Liver (tissue), 9 donors: ENCODE data around the gene THBS3. TPM values are rescaled to one million over a fixed set of nuclear protein-coding genes. Genes with fewer than 3 reads are reported as not detected.

ENCODE experiments used
- DNase-seq: peaks from one replicate; pipeline ENCODE4 v3.0.0-alpha.2; 2017; ENCODE audit warnings: low spot score
- H3K27ac ChIP-seq, 2 donors: one replicate each; pipeline ENCODE4 v1.7.0; 2013; ENCODE audit warnings: inconsistent platforms in 2 of 2, low read length in 2 of 2, control low read depth in 1 of 2, low read depth in 1 of 2, mild to moderate bottlenecking in 1 of 2
- H3K27me3 ChIP-seq, 4 donors: one replicate each; pipeline versions ENCODE4 v1.6.1 to v1.7.0; 2013; ENCODE audit warnings: low read length in 3 of 4, inconsistent platforms in 1 of 4, mild to moderate bottlenecking in 1 of 4, moderate library complexity in 1 of 4; ENCODE audit not compliant: control insufficient read depth in 4 of 4, insufficient read depth in 4 of 4
- H3K36me3 ChIP-seq, 4 donors: one replicate each; pipeline versions ENCODE4 v1.6.1 to v1.7.0; 2013; ENCODE audit warnings: low read length in 3 of 4, mild to moderate bottlenecking in 3 of 4, low read depth in 1 of 4, moderate library complexity in 1 of 4; ENCODE audit not compliant: control insufficient read depth in 4 of 4, insufficient read depth in 3 of 4
- H3K4me1 ChIP-seq, 4 donors: one replicate each; pipeline versions ENCODE4 v1.6.1 to v1.7.0; 2013; ENCODE audit warnings: low read length in 3 of 4, mild to moderate bottlenecking in 3 of 4, moderate library complexity in 1 of 4; ENCODE audit not compliant: control insufficient read depth in 4 of 4, insufficient read depth in 4 of 4
- H3K4me3 ChIP-seq, 3 donors: one replicate each; pipeline versions ENCODE4 v1.6.1 to v1.7.0; 2013; ENCODE audit warnings: low read length in 3 of 3, control low read depth in 1 of 3, low read depth in 1 of 3, mild to moderate bottlenecking in 1 of 3
- H3K9ac ChIP-seq, 2 donors: one replicate each; pipeline ENCODE4 v1.7.0; 2013; ENCODE audit warnings: low read length in 2 of 2, mild to moderate bottlenecking in 2 of 2, moderate library complexity in 2 of 2, control low read depth in 1 of 2, low read depth in 1 of 2
- H3K9me3 ChIP-seq, 4 donors: one replicate each; pipeline versions ENCODE4 v1.6.1 to v1.7.0; 2013; ENCODE audit warnings: low read length in 3 of 4; ENCODE audit not compliant: control insufficient read depth in 4 of 4
- EGR1 ChIP-seq, 2 donors: IDR thresholded peaks; 2 replicates each; pipeline ENCODE4 v1.6.1; 2016 to 2018; ENCODE audit warnings: antibody characterized with exemption in 2 of 2, low read depth in 2 of 2
- FOXA2 ChIP-seq: IDR thresholded peaks from 2 replicates; pipeline ENCODE4 v1.6.1; 2016; ENCODE audit warnings: antibody characterized with exemption
- GABPA ChIP-seq, 2 donors: IDR thresholded peaks in 1 of 2; conservative IDR thresholded peaks in 1 of 2; 2 replicates each; pipeline ENCODE4 v1.6.1; 2016; ENCODE audit warnings: antibody characterized with exemption in 2 of 2, mild to moderate bottlenecking in 1 of 2, moderate library complexity in 1 of 2
- HNF4G ChIP-seq: IDR thresholded peaks from 2 replicates; pipeline ENCODE4 v1.6.1; 2016; ENCODE audit warnings: antibody characterized with exemption
- JUND ChIP-seq, 2 donors: IDR thresholded peaks; 2 replicates each; pipeline ENCODE4 v1.6.1; 2016; ENCODE audit warnings: antibody characterized with exemption in 2 of 2
- MAX ChIP-seq: IDR thresholded peaks from 2 replicates; pipeline ENCODE4 v1.6.1; 2016; ENCODE audit warnings: antibody characterized with exemption
- NR2F2 ChIP-seq: IDR thresholded peaks from 2 replicates; pipeline ENCODE4 v1.6.1; 2016; ENCODE audit warnings: antibody characterized with exemption
- RAD21 ChIP-seq, 2 donors: IDR thresholded peaks; 2 replicates each; pipeline ENCODE4 v1.6.1; 2016; ENCODE audit warnings: antibody characterized with exemption in 2 of 2, mild to moderate bottlenecking in 2 of 2
- RXRA ChIP-seq, 2 donors: IDR thresholded peaks; 2 replicates each; pipeline ENCODE4 v1.6.1; 2017 to 2018; ENCODE audit warnings: antibody characterized with exemption in 2 of 2, mild to moderate bottlenecking in 1 of 2
- SP1 ChIP-seq: IDR thresholded peaks from 2 replicates; pipeline ENCODE4 v1.6.1; 2018; ENCODE audit warnings: antibody characterized with exemption, mild to moderate bottlenecking
- TAF1 ChIP-seq: conservative IDR thresholded peaks from 2 replicates; pipeline ENCODE4 v1.6.1; 2016; ENCODE audit warnings: antibody characterized with exemption, mild to moderate bottlenecking
- ZBTB33 ChIP-seq: IDR thresholded peaks from 2 replicates; pipeline ENCODE4 v1.6.1; 2016; ENCODE audit warnings: antibody characterized with exemption
- WGBS: extraction: QIAGEN DNeasy Blood & Tissue Kit; methylation state at CpG from one replicate; pipeline ENCODE4 v1.1.7; 2013; 5-methylcytosine and 5-hydroxymethylcytosine counted together
- polyA plus RNA-seq, 2 donors: library from polyadenylated mRNA; stranded (reverse) in 1 of 2; unstranded in 1 of 2; fragments of 200-250 nt in 1 of 2; fragments of >200 nt in 1 of 2; fragmentation: Nextera tagmentation in 1 of 2; extraction: Ambion mirVana in 1 of 2; gene quantifications; one replicate each; pipeline versions ENCODE4 v1.2.1 to v1.2.3, GENCODE V29; 2013 to 2015
- total RNA-seq, 2 donors: library from RNA; depleted of rRNA; stranded (reverse); fragments of >200 nt; gene quantifications; one replicate each; pipeline ENCODE4 v1.2.3, GENCODE V29; 2014
- TF ChIP-seq, protein P1 (sequence below): IDR thresholded peaks from 2 replicates; pipeline ENCODE4 v1.6.1; 2016; ENCODE audit warnings: antibody characterized with exemption, mild to moderate bottlenecking
- TF ChIP-seq, protein P2 (sequence below): IDR thresholded peaks from 2 replicates; pipeline ENCODE4 v1.6.1; 2016; ENCODE audit warnings: antibody characterized with exemption
- donor health status: healthy.
- donor health status: healthy.
- donor health status: healthy.
- donor health status: healthy.
- donor health status: healthy.

THBS3 gene
- total and polyA plus RNA-seq, 4 donors: 3.1 to 6.9 (median 4.2) TPM

- TF ChIP-seq, protein P1, sequence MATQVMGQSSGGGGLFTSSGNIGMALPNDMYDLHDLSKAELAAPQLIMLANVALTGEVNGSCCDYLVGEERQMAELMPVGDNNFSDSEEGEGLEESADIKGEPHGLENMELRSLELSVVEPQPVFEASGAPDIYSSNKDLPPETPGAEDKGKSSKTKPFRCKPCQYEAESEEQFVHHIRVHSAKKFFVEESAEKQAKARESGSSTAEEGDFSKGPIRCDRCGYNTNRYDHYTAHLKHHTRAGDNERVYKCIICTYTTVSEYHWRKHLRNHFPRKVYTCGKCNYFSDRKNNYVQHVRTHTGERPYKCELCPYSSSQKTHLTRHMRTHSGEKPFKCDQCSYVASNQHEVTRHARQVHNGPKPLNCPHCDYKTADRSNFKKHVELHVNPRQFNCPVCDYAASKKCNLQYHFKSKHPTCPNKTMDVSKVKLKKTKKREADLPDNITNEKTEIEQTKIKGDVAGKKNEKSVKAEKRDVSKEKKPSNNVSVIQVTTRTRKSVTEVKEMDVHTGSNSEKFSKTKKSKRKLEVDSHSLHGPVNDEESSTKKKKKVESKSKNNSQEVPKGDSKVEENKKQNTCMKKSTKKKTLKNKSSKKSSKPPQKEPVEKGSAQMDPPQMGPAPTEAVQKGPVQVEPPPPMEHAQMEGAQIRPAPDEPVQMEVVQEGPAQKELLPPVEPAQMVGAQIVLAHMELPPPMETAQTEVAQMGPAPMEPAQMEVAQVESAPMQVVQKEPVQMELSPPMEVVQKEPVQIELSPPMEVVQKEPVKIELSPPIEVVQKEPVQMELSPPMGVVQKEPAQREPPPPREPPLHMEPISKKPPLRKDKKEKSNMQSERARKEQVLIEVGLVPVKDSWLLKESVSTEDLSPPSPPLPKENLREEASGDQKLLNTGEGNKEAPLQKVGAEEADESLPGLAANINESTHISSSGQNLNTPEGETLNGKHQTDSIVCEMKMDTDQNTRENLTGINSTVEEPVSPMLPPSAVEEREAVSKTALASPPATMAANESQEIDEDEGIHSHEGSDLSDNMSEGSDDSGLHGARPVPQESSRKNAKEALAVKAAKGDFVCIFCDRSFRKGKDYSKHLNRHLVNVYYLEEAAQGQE: no peak
- TF ChIP-seq, protein P2, sequence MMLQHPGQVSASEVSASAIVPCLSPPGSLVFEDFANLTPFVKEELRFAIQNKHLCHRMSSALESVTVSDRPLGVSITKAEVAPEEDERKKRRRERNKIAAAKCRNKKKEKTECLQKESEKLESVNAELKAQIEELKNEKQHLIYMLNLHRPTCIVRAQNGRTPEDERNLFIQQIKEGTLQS: no peak
These were observed 9.2 kb downstream of the THBS3 start (continued) for GRCh38 chr1:155198547-155198906.

DNA sequence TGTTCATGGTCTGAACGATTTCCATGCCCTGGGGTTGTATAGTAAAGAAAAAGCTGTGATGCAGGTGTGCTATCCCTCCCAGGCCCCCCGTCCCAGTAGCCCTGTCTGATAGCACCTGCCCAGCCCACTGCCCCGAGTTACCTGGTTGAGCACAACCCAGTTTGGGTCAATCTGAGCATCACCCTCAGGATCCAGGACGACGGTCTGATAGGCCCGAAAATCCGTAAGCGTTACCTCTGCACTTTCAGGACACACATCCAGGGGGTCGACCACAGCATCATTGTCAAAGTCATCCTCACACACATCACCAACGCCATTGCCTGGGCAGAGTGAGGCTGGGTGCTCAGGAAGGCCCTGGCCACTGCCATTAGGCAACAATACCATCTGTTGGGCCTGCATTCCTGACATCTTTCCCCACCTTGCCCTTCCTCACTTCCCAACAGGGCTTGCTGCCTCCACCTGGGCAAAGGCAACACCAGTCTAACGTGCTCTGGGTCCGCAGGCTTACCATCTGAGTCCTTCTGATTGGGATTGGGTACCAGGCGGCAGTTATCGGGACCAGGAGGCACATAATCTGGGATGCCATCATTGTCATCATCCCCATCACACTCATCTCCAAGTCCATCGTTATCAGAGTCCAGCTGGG, 9.7 kb downstream of the THBS3 start:
- TF ChIP-seq MAX (no peak), NR2F2 (no peak), ZBTB33 (no peak), EGR1 (IDR thresholded peaks at IDR 0.05; ENCODE audit: low read depth in 2 of 2) (no peak), RXRA (IDR thresholded peaks at IDR 0.05) (no peak), GABPA (IDR thresholded peaks at IDR 0.05 in 1 of 2, conservative IDR thresholded peaks at IDR 0.05 in 1 of 2) (no peak), HNF4G (no peak), FOXA2 (no peak), RAD21 (IDR thresholded peaks at IDR 0.05) (no peak), SP1 (no peak), JUND (IDR thresholded peaks at IDR 0.05) (no peak), TAF1 (no peak)
- TF ChIP-seq, protein P1: no peak
- no peaks in the 10 kb centered on the region for H3K9me3 ChIP-seq
- peaks cover 0 to 4% (median 0%) of the 10 kb centered on the region in 4 donors for H3K27me3 ChIP-seq
- H3K4me3 ChIP-seq: no peak overlapping the region
- no peak overlapping the region for H3K9ac ChIP-seq
- peaks cover 0 to 5% (median 0%) of the 10 kb centered on the region in 4 donors for H3K36me3 ChIP-seq
- peaks cover 8 to 19% (median 13%) of the 10 kb centered on the region in 4 donors for H3K4me1 ChIP-seq
- WGBS: 95% methylated on average over 15 of the region's 15 CpGs
- no peak overlapping the region for H3K27ac ChIP-seq
- no peak for DNase-seq
